Aorta (tissue), 5 donors: ENCODE data around the gene TMC3. TPM values are rescaled to one million over a fixed set of nuclear protein-coding genes. Genes with fewer than 3 reads are reported as not detected.
"Not testable (repeated sequence)": the region's sequence is repeated elsewhere in the genome, so short reads cannot be mapped to it uniquely, and the experiment has no call there.

Source experiments
- ATAC-seq: fragments of 200-7000 bp; cut with Tn5 transposase; one replicate; pipeline ENCODE4 v1.9.1; 2022; ENCODE audit warnings: moderate library complexity; ENCODE audit not compliant: low FRiP score
- DNase-seq, 2 donors: peaks; one replicate each; pipeline ENCODE4 v3.0.0-alpha.2; 2020
- H3K27ac ChIP-seq, 2 donors: one replicate each; pipeline ENCODE4 v1.5.1; 2013; ENCODE audit warnings: low read length in 2 of 2, mild to moderate bottlenecking in 2 of 2, moderate library complexity in 2 of 2, control low read depth in 1 of 2, inconsistent platforms in 1 of 2, low read depth in 1 of 2
- H3K27me3 ChIP-seq, 2 donors: one replicate each; pipeline ENCODE4 v1.6.1; 2013; ENCODE audit warnings: control low read depth in 1 of 2, low read length in 1 of 2, mild to moderate bottlenecking in 1 of 2, moderate library complexity in 1 of 2; ENCODE audit not compliant: insufficient read depth in 2 of 2, control insufficient read depth in 1 of 2
- H3K36me3 ChIP-seq, 2 donors: one replicate each; pipeline ENCODE4 v1.6.1; 2013; ENCODE audit warnings: control low read depth in 1 of 2, low read length in 1 of 2, mild to moderate bottlenecking in 1 of 2; ENCODE audit not compliant: insufficient read depth in 2 of 2, control insufficient read depth in 1 of 2
- H3K4me1 ChIP-seq, 2 donors: one replicate each; pipeline ENCODE4 v1.6.1; 2013; ENCODE audit warnings: low read length in 2 of 2, control low read depth in 1 of 2, mild to moderate bottlenecking in 1 of 2, moderate library complexity in 1 of 2; ENCODE audit not compliant: insufficient read depth in 2 of 2, control insufficient read depth in 1 of 2
- H3K4me3 ChIP-seq, 2 donors: one replicate each; pipeline ENCODE4 v1.5.1; 2013; ENCODE audit warnings: low read length in 2 of 2, control low read depth in 1 of 2, mild to moderate bottlenecking in 1 of 2
- H3K9me3 ChIP-seq: one replicate; pipeline ENCODE4 v1.6.1; 2013; ENCODE audit warnings: mild to moderate bottlenecking, low read length; ENCODE audit not compliant: control insufficient read depth
- WGBS, 2 donors: extraction: QIAGEN DNeasy Blood & Tissue Kit; methylation state at CpG; one replicate each; pipeline ENCODE4 v1.1.7; 2013; 5-methylcytosine and 5-hydroxymethylcytosine counted together
- intact Hi-C, 2 donors: fragments of 100-400 bp; cut with DNase I; formaldehyde crosslinking; loops; one replicate each; pipeline versions ENCODE4 v1.14.2 to v1.15.0; 2022
- polyA plus RNA-seq, 2 donors: library from polyadenylated mRNA; stranded (reverse); fragments of 200-250 nt; gene quantifications; one replicate each; pipeline ENCODE4 v1.2.3, GENCODE V29; 2013
- total RNA-seq, 2 donors: library from RNA; stranded (reverse); fragmentation: NEBNext Ultra II Directional; extraction: Animal tissue kit (Norgen Biotek cat#: 25700); gene quantifications; one replicate each; pipeline ENCODE4 v1.2.1, GENCODE V29; 2021
- donor health status: healthy with polysubstance abuse.
- donor health status: Bipolar disorder and iron deficiency.
- donor health status: DM: no; HTN: no; CAD: no.
- donor health status: DM: no; HTN: no; CAD: no.
- donor health status: DM: yes; HTN: yes; CAD: no.

Gene TMC3
- total and polyA plus RNA-seq, 4 donors = 0.81 TPM; not detected in 3

GRCh38 chr15:81361891-81362290 lies 12.1 kb downstream of the TMC3 start:
- no peaks in the 10 kb centered on the region for H3K9me3 ChIP-seq
- WGBS, 2 donors = 96 to 99% methylated on average over 7 of the region's 7 CpGs
- intact Hi-C loops = no loop called here
- no peak overlapping the region for H3K27ac ChIP-seq
- no peaks in the 10 kb centered on the region for H3K4me1 ChIP-seq
- H3K36me3 ChIP-seq = no peaks in the 10 kb centered on the region
- DNase-seq = no peak
- no peak overlapping the region for H3K4me3 ChIP-seq
- ATAC-seq = no peak
- H3K27me3 ChIP-seq = no peaks in the 10 kb centered on the region

GRCh38 chr15:81360491-81360890 lies 13.5 kb downstream of the TMC3 start:
- WGBS, 2 donors = 94 to 96% methylated on average over 5 of the region's 5 CpGs
- Histone ChIP-seq H3K4me1 (no peaks in the 10 kb centered on the region), H3K36me3 (no peaks in the 10 kb centered on the region), H3K27ac (no peak overlapping the region), H3K27me3 (no peaks in the 10 kb centered on the region), H3K9me3 (no peaks in the 10 kb centered on the region), H3K4me3 (no peak overlapping the region)
- no peak for ATAC-seq
- no peak for DNase-seq
- intact Hi-C loops = no loop called here

GRCh38 chr15:81358248-81358647 lies 15.8 kb downstream of the TMC3 start:
- H3K27ac ChIP-seq = no peak overlapping the region
- H3K9me3 ChIP-seq = no peaks in the 10 kb centered on the region
- no peaks in the 10 kb centered on the region for H3K27me3 ChIP-seq
- no peaks in the 10 kb centered on the region for H3K4me1 ChIP-seq
- ATAC-seq (no peak), DNase-seq (no peak)
- H3K4me3 ChIP-seq = no peak overlapping the region
- WGBS, 2 donors = 93 to 94% methylated on average over 6 of the region's 6 CpGs
- no peaks in the 10 kb centered on the region for H3K36me3 ChIP-seq
- intact Hi-C loops = no loop called here

- H3K36me3 ChIP-seq = no peaks in the 10 kb centered on the region
- 88 to 89% methylated on average over 6 of the region's 6 CpGs for WGBS, 2 donors
- no peak for ATAC-seq
- no peak overlapping the region for H3K27ac ChIP-seq
- no peak for DNase-seq
- H3K4me3 ChIP-seq = no peak overlapping the region
- H3K27me3 ChIP-seq = no peaks in the 10 kb centered on the region
- no peaks in the 10 kb centered on the region for H3K4me1 ChIP-seq
- intact Hi-C loops = no loop called here
- no peaks in the 10 kb centered on the region for H3K9me3 ChIP-seq
These were observed 16.8 kb downstream of the TMC3 start for GRCh38 chr15:81357180-81357686.

GRCh38 chr15:81356252-81356651 lies 17.8 kb downstream of the TMC3 start:
- H3K4me3 ChIP-seq = no peak overlapping the region
- H3K4me1 ChIP-seq = no peaks in the 10 kb centered on the region
- H3K27me3 ChIP-seq = no peaks in the 10 kb centered on the region
- no peak for DNase-seq
- no peaks in the 10 kb centered on the region for H3K9me3 ChIP-seq
- 67 to 68% methylated on average over 5 of the region's 5 CpGs for WGBS, 2 donors
- ATAC-seq = no peak
- no peak overlapping the region for H3K27ac ChIP-seq
- intact Hi-C loops = no loop called here
- no peaks in the 10 kb centered on the region for H3K36me3 ChIP-seq

GRCh38 chr15:81351651-81352050 lies 22.4 kb downstream of the TMC3 start:
- 83 to 84% methylated on average over 5 of the region's 5 CpGs for whole genome bisulfite sequencing, 2 donors
- Histone ChIP-seq H3K27me3 (no peaks in the 10 kb centered on the region), H3K4me1 (no peaks in the 10 kb centered on the region), H3K36me3 (no peaks in the 10 kb centered on the region), H3K27ac (no peak overlapping the region), H3K4me3 (no peak overlapping the region), H3K9me3 (no peaks in the 10 kb centered on the region)
- ATAC-seq (no peak), DNase-seq (no peak)
- intact Hi-C loops = no loop called here

DNA sequence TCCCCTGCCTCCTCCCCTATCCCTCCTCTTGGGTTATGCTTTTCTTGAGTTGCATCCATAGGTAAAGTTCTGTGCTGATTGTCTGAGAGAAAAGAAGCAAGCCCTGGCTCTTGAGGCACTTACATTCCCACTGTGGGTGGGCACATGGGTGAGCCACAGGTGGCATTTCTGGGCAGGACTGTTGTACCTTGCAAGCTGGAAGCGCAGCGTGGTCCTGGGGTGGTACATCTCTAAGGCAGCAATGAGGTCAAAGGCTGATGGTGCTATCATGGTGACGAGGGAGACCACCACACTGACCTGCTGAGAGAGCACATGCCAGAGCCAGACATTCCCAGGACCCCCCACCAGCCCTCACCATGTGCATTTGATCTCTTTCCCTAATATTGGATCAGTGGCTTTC lies 24.7 kb downstream of the TMC3 start:
- no peak overlapping the region for H3K27ac ChIP-seq
- intact Hi-C loops = no loop called here
- ATAC-seq (no peak), DNase-seq (no peak)
- no peaks in the 10 kb centered on the region for H3K36me3 ChIP-seq
- H3K9me3 ChIP-seq = no peaks in the 10 kb centered on the region
- H3K27me3 ChIP-seq = no peaks in the 10 kb centered on the region
- no peaks in the 10 kb centered on the region for H3K4me1 ChIP-seq
- H3K4me3 ChIP-seq = no peak overlapping the region
- WGBS, 2 donors = 98 to 99% methylated on average over 3 of the region's 3 CpGs

- ATAC-seq, H3K27ac ChIP-seq, DNase-seq, H3K4me3 ChIP-seq, intact Hi-C loops, H3K9me3 ChIP-seq, H3K27me3 ChIP-seq, H3K36me3 ChIP-seq, H3K4me1 ChIP-seq: not testable (repeated sequence)
- WGBS, 2 donors = 94 to 95% methylated on average over 11 of the region's 11 CpGs
These were observed 25.3 kb downstream of the TMC3 start for GRCh38 chr15:81348691-81349090.

DNA sequence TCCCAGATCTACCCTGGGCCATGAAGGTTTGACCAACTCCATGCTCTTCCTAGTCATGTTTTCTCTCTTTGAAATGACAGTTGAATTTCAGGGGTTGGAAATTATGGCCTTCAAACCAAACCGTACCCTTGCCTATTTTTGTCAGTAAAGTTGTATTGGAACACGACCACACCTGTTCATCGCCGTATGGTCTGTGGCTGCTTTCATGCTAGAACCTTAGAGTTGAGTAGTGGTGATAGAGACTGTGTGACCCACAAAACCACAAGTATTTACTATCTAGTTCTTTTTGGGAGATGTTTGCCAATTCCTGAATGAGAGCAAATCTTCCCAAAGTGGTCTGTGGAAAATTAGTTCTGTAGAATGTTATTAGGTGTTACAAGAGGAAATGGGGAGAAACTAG lies 26.1 kb downstream of the TMC3 start:
- Histone ChIP-seq H3K9me3 (no peaks in the 10 kb centered on the region), H3K4me1 (no peaks in the 10 kb centered on the region), H3K27me3 (no peaks in the 10 kb centered on the region), H3K4me3 (no peak overlapping the region), H3K27ac (no peak overlapping the region), H3K36me3 (no peaks in the 10 kb centered on the region)
- 94 to 95% methylated on average over 4 of the region's 4 CpGs for WGBS, 2 donors
- intact Hi-C loops = no loop called here
- no peak for ATAC-seq
- DNase-seq = no peak
